A549 (cell line): ENCODE results near the gene INTS13. TPM values are rescaled to one million over a fixed set of nuclear protein-coding genes. Genes with fewer than 3 reads are reported as not detected.

Source experiments
- ATAC-seq, 2 experiments: fragments of 200-7000 bp in 1 of 2; fragments of >200 bp in 1 of 2; cut with Nextera tagmentation in 1 of 2; cut with Tn5 transposase in 1 of 2; 3 replicates each; pipeline versions ENCODE4 v1.8.0 to v1.9.1; 2018 to 2020; ENCODE audit warnings: mild to moderate bottlenecking in 1 of 2, moderate library complexity in 1 of 2
- CTCF ChIA-PET: fragments of 300-600 bp; sonication (Branson Sonifier 250); formaldehyde crosslinking; extraction: SDS; loops from one replicate; lab custom pipeline; 2021; ENCODE audit warnings: antibody characterized with exemption, inconsistent platforms; lab: Yijun Ruan, JAX
- POLR2A ChIA-PET: fragments of 350-600 bp; formaldehyde crosslinking; extraction: SDS; loops from one replicate; lab custom pipeline; 2021; ENCODE audit warnings: antibody characterized with exemption, inconsistent platforms; lab: Yijun Ruan, JAX
- DNase-seq, 2 experiments: peaks; one replicate each; pipeline versions ENCODE4 v3.0.0 to v3.0.0-alpha.2; 2011 to 2016; ENCODE audit warnings: low read depth in 1 of 2, low spot score in 1 of 2
- FAIRE-seq: peaks from 2 replicates; lab custom pipeline; 2011; peaks lifted over from hg19 to GRCh38; lab: Jason Lieb, UNC
- H3K27ac ChIP-seq, 2 experiments: fragments of >200 bp; sonication (Bioruptor Twin); formaldehyde crosslinking; 3 replicates each; pipeline ENCODE4 v1.5.1; 2016 to 2017
- H3K4me1 ChIP-seq: fragments of >200 bp; sonication (Bioruptor Twin); formaldehyde crosslinking; 3 replicates; pipeline ENCODE4 v1.6.1; 2016
- H3K4me2 ChIP-seq: fragments of >200 bp; sonication (Bioruptor Twin); formaldehyde crosslinking; 3 replicates; pipeline ENCODE4 v1.6.1; 2016
- H3K4me3 ChIP-seq: fragments of >200 bp; sonication (Bioruptor Twin); formaldehyde crosslinking; 3 replicates; pipeline ENCODE4 v1.5.1; 2016
- H3K9me3 ChIP-seq: fragments of >200 bp; sonication (Bioruptor Twin); formaldehyde crosslinking; 3 replicates; pipeline ENCODE4 v1.6.1; 2016
- ATOH8 ChIP-seq: fragments of 250-450 bp; sonication (Bioruptor Pico); IDR thresholded peaks from 2 replicates; pipeline ENCODE4 v1.5.0; 2020; ENCODE audit warnings: low read depth, mild to moderate bottlenecking, moderate library complexity
- BHLHE40 ChIP-seq: IDR thresholded peaks from 2 replicates; pipeline ENCODE4 v1.6.1; 2012; ENCODE audit warnings: low read depth, low read length, inconsistent platforms
- CEBPB ChIP-seq, 2 experiments: fragments of >200 bp in 1 of 2; sonication (Bioruptor Twin) in 1 of 2; formaldehyde crosslinking in 1 of 2; IDR thresholded peaks; 2 replicates each; pipeline ENCODE4 v1.6.1; 2012 to 2016
- CHD4 ChIP-seq: fragments of 200-600 bp; sonication (generic); IDR thresholded peaks from 2 replicates; pipeline ENCODE4 v1.6.1; 2016; ENCODE audit warnings: antibody characterized with exemption, mild to moderate bottlenecking, borderline replicate concordance
- CTCF ChIP-seq: fragments of >200 bp; sonication (Bioruptor Twin); formaldehyde crosslinking; IDR thresholded peaks from 3 replicates; pipeline ENCODE4 v1.5.1; 2016
- E2F6 ChIP-seq: IDR thresholded peaks from 2 replicates; pipeline ENCODE4 v1.6.1; 2012; ENCODE audit warnings: low read depth, borderline replicate concordance
- EHF ChIP-seq: fragments of 250-450 bp; sonication (Bioruptor Pico); IDR thresholded peaks from 2 replicates; pipeline ENCODE4 v1.5.0; 2020; ENCODE audit warnings: mild to moderate bottlenecking
- EHMT2 ChIP-seq: fragments of 200-600 bp; sonication (generic); IDR thresholded peaks from 2 replicates; pipeline ENCODE4 v1.6.1; 2016; ENCODE audit warnings: antibody characterized with exemption, low read depth, mild to moderate bottlenecking, moderate library complexity
- EP300 ChIP-seq, 2 experiments: fragments of >200 bp; sonication (Bioruptor Twin); formaldehyde crosslinking; IDR thresholded peaks; 2 replicates in 1 of 2; 3 replicates in 1 of 2; pipeline ENCODE4 v1.6.1; 2016 to 2017
- FOSL2 ChIP-seq, 2 experiments: fragments of 450-650 bp in 1 of 2; fragments of >200 bp in 1 of 2; sonication (Bioruptor Twin) in 1 of 2; formaldehyde crosslinking; IDR thresholded peaks; 2 replicates each; pipeline versions ENCODE4 v1.5.0 to v1.6.1; 2016 to 2020; ENCODE audit warnings: mild to moderate bottlenecking in 1 of 2, moderate library complexity in 1 of 2
- GATA3 ChIP-seq: IDR thresholded peaks from 2 replicates; pipeline ENCODE4 v1.6.1; 2012; ENCODE audit warnings: borderline replicate concordance
- HMGXB4 ChIP-seq: fragments of 250-450 bp; sonication (Bioruptor Pico); IDR thresholded peaks from 2 replicates; pipeline ENCODE4 v1.5.0; 2021; ENCODE audit warnings: mild to moderate bottlenecking, moderate library complexity, borderline replicate concordance
- HOXA7 ChIP-seq: fragments of 250-450 bp; sonication (Bioruptor Pico); IDR thresholded peaks from 2 replicates; pipeline ENCODE4 v1.5.0; 2020; ENCODE audit warnings: mild to moderate bottlenecking, moderate library complexity
- HOXB13 ChIP-seq: fragments of 250-450 bp; sonication (Bioruptor Pico); IDR thresholded peaks from 2 replicates; pipeline ENCODE4 v1.5.0; 2020; ENCODE audit warnings: low read depth, mild to moderate bottlenecking, moderate library complexity
- JUNB ChIP-seq: fragments of >200 bp; sonication (Bioruptor Twin); formaldehyde crosslinking; IDR thresholded peaks from 2 replicates; pipeline ENCODE4 v1.6.1; 2016
- KDM5A ChIP-seq: fragments of 200-600 bp; sonication (generic); IDR thresholded peaks from 2 replicates; pipeline ENCODE4 v1.6.1; 2016; ENCODE audit warnings: antibody characterized with exemption, mild to moderate bottlenecking
- MAZ ChIP-seq: fragments of 150-350 bp; IDR thresholded peaks from 2 replicates; pipeline ENCODE4 v1.6.1; 2014; ENCODE audit warnings: antibody characterized with exemption, low read depth, low read length, borderline replicate concordance
- MYC ChIP-seq: IDR thresholded peaks from 2 replicates; pipeline ENCODE4 v1.6.1; 2012; ENCODE audit warnings: mild to moderate bottlenecking, inconsistent platforms, low read length, improper control_type of control experiment, borderline replicate concordance
- NFE2L2 ChIP-seq: fragments of 150-350 bp; conservative IDR thresholded peaks from 2 replicates; pipeline ENCODE4 v1.6.1; 2014; ENCODE audit warnings: low read length
- NPAS2 ChIP-seq: fragments of 250-450 bp; sonication (Bioruptor Pico); IDR thresholded peaks from 2 replicates; pipeline ENCODE4 v1.8.0; 2022; ENCODE audit warnings: mild to moderate bottlenecking, moderate library complexity, borderline replicate concordance
- NR3C1 ChIP-seq: fragments of >200 bp; sonication (Bioruptor Twin); formaldehyde crosslinking; IDR thresholded peaks from 3 replicates; pipeline ENCODE4 v1.6.1; 2017
- PBX3 ChIP-seq: IDR thresholded peaks from 2 replicates; pipeline ENCODE4 v1.6.1; 2012
- RAD21 ChIP-seq, 2 experiments: fragments of >200 bp in 1 of 2; sonication (Bioruptor Twin) in 1 of 2; formaldehyde crosslinking in 1 of 2; IDR thresholded peaks in 1 of 2; conservative IDR thresholded peaks in 1 of 2; 2 replicates in 1 of 2; 3 replicates in 1 of 2; pipeline ENCODE4 v1.6.1; 2012 to 2018; ENCODE audit warnings: inconsistent platforms in 1 of 2
- RARB ChIP-seq: fragments of 250-450 bp; sonication (Bioruptor Pico); IDR thresholded peaks from 2 replicates; pipeline ENCODE4 v1.8.0; 2021; ENCODE audit warnings: mild to moderate bottlenecking, moderate library complexity
- RCOR1 ChIP-seq: fragments of 150-350 bp; IDR thresholded peaks from 2 replicates; pipeline ENCODE4 v1.6.1; 2014; ENCODE audit warnings: antibody characterized with exemption, low read length, low read depth
- RFX5 ChIP-seq: fragments of 450-650 bp; IDR thresholded peaks from 2 replicates; pipeline ENCODE4 v1.7.1; 2014; ENCODE audit warnings: antibody characterized with exemption, mild to moderate bottlenecking, moderate library complexity
- SMC3 ChIP-seq: fragments of >200 bp; sonication (Bioruptor Twin); formaldehyde crosslinking; IDR thresholded peaks from 3 replicates; pipeline ENCODE4 v1.6.1; 2018; ENCODE audit warnings: inconsistent platforms
- TP53 ChIP-seq: fragments of 250-450 bp; sonication (Bioruptor Pico); IDR thresholded peaks from 2 replicates; pipeline ENCODE4 v1.5.0; 2021; ENCODE audit warnings: mild to moderate bottlenecking, moderate library complexity
- ZC3H11A ChIP-seq: fragments of 450-650 bp; IDR thresholded peaks from 2 replicates; pipeline ENCODE4 v1.6.1; 2014; ENCODE audit warnings: antibody characterized with exemption, mild to moderate bottlenecking
- WGBS: methylation state at CpG from one replicate; pipeline ENCODE4 v1.1.6; 2017; ENCODE audit errors: missing lambda C conversion rate; 5-methylcytosine and 5-hydroxymethylcytosine counted together
- polyA plus RNA-seq, 4 experiments: library from polyadenylated mRNA; depleted of rRNA in 3 of 4; stranded (reverse); fragments of >200 nt; fragmentation: RNase III in 1 of 4; extraction: RNeasy Plus Mini Kit Qiagen cat#74134 plus additional on column Dnase treatment in 1 of 4; gene quantifications; 2 replicates in 3 of 4; 3 replicates in 1 of 4; pipeline ENCODE4 v1.2.3, GENCODE V29; 2011 to 2017

INTS13 gene
- polyA plus RNA-seq, 2 of the 4 experiments (the other 2 are of a cell fraction): 34.9 to 71.7 TPM

GRCh38 chr12:26890784-26891183, 47.0 kb downstream of the INTS13 start:
- WGBS: 85% methylated on average over 5 of the region's 5 CpGs
- no peaks in the 10 kb centered on the region for H3K4me1 ChIP-seq
- CTCF ChIA-PET: interaction anchor here (1.0 to 2.0 kb wide), 4 partner anchors 14 to 416 kb away, joined by 3 to 7 read pairs (median 6); no protein-coding TSS in a partner anchor
- no peaks in the 10 kb centered on the region for H3K9me3 ChIP-seq
- ATAC-seq (no peak), DNase-seq (no peak), FAIRE-seq (no peak)
- H3K4me3 ChIP-seq: no peak overlapping the region
- POLR2A ChIA-PET: no interaction called here
- no peak overlapping the region for H3K27ac ChIP-seq
- TF ChIP-seq RFX5 (no peak), TP53 (CRISPR knock-in tag) (no peak), ZC3H11A (no peak), JUNB (no peak), MAZ (no peak), RCOR1 (no peak), KDM5A (no peak), RARB (CRISPR knock-in tag) (no peak), NPAS2 (CRISPR knock-in tag) (no peak), MYC (no peak), PBX3 (no peak), EHF (CRISPR knock-in tag) (no peak), EHMT2 (no peak), HOXA7 (CRISPR knock-in tag) (no peak), CEBPB (IDR thresholded peaks at IDR 0.05) (no peak), ATOH8 (CRISPR knock-in tag) (no peak)
- no peak overlapping the region for H3K4me2 ChIP-seq

GRCh38 chr12:26884765-26885576, 52.8 kb downstream of the INTS13 start:
- ChIA-PET CTCF (interaction anchor here (0.6 to 3.5 kb wide), 55 partner anchors 9 to 981 kb away, joined by 3 to 46 read pairs (median 4); partner anchors contain the start of genes ITPR2 and TM7SF3), POLR2A (no interaction called here)
- H3K4me3 ChIP-seq: no peak overlapping the region
- WGBS: 17% methylated on average over 16 of the region's 16 CpGs
- DNase-seq: peak; percentile 60 to 81
- H3K9me3 ChIP-seq: peaks cover 3% of the 10 kb centered on the region; the same call in 1 of the 3 replicates
- peak overlapping the region; percentile 62 for H3K4me2 ChIP-seq
- H3K27ac ChIP-seq: no peak overlapping the region
- peak; percentile 96 to 97 for ATAC-seq
- FAIRE-seq: no peak
- H3K4me1 ChIP-seq: no peaks in the 10 kb centered on the region
- TF ChIP-seq FOSL2 (IDR thresholded peaks at IDR 0.05) (no peak), FOSL2 (CRISPR knock-in tag; IDR thresholded peaks at IDR 0.05) (no peak), NPAS2 (CRISPR knock-in tag) (no peak), EHF (CRISPR knock-in tag) (no peak), GATA3 (no peak), NR3C1 (no peak), RARB (CRISPR knock-in tag) (no peak), HOXB13 (no peak), RCOR1 (no peak), EHMT2 (no peak), E2F6 (no peak), RFX5 (no peak), SMC3 (peak; percentile 69), CTCF (peak; percentile 85), HMGXB4 (CRISPR knock-in tag) (no peak), NFE2L2 (no peak), RAD21 (conservative IDR thresholded peaks at IDR 0.05 in 1 of 2, IDR thresholded peaks at IDR 0.05 in 1 of 2) (peak; percentile 71 to 81), ATOH8 (CRISPR knock-in tag) (no peak), EP300 (IDR thresholded peaks at IDR 0.05) (no peak), CHD4 (no peak), BHLHE40 (no peak)
- TF ChIP-seq, all 56 proteins: peak for 3
